HG02973 (cell line): ENCODE data around the gene EIF5AL1.
"Not testable (repeated sequence)": the region's sequence is repeated elsewhere in the genome, so short reads cannot be mapped to it uniquely, and the experiment has no call there.

Experiments used
- ATAC-seq: cut with Tn5 transposase; IDR thresholded peaks from one replicate; pipeline ENCODE4 v1.9.1; 2021; ENCODE audit warnings: moderate library complexity; ENCODE audit not compliant: unreplicated experiment

The EIF5AL1 gene

DNA sequence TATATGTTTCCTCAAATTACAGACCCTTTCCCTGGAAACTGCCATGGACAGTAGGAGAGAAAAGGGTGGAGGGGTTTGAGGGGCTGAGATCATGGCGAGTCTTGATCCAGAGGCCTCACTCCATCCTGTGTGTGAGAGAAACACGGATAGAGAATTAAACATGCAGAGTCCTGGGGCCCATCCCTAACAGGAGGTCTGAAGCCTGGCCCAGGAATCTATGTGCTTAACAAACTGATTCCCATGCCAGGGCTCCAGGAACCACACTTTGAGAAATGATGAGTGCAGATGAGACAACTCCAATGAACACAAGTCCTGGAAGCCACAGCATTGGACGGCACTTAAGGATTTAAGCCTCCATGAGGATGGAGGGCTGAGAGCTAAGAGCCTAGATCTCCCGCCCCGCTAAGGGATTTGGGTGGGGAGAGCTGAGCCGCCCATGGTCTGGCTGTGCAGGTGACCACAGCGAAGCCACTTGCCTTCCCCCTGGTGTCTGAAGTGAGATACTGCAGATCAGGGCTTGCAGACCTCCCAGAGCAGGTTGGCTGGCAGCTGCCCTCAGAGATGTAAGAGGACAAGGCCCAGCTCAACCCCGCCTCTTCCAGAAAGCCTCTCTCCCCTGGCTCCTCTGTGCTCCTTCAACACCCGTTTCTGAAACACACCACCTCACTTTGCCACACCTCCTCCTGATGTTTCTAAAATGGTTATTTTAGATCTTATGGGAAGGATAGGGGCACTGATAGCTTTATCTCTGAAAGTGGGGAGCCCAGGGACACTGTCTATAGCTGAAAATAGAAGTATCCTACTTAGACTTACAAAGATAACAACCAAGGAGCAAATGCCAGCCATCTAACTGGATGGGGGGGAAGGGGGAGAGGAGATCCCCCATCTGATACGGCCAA is 24.8 kb upstream of the EIF5AL1 start:
- peak; percentile 79 for ATAC-seq

DNA sequence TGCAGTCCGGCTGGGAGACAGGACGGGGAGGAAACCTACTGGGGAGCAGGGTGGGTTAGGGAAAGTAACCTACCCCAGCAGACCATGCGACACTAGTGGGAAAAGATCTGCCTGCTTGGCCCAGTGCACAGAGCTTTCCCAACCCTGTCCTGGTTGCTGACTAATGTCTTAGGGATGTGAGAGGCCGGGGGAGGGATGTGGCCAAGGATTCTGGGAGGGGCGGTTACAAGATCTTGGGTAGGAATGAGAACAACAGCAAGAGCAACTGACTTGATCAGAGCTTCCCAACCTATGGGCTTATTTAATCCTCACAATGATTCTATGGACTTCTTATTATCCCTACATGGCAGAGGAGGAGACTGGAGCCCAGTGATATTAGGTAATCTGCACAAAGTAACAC is 24.0 kb upstream of the EIF5AL1 start:
- no peak for ATAC-seq

DNA sequence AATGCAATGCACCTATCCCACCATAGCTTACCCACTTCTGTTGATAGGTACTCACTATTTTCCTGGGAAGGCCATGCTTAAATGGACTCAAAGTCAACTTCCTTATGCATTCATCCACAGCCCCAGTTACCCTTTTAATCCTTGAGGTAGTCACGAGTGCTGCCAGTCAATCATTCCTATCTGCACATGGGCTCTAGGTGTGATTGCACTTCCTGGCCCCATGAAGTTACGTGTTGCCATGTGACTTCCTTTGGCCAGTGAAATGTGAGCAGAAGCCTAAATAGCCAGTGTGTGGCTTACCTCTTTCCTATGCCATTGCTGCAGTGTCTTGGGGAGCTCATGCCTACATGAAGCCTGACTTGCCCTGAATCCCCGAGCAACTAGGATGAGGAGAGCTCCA is 23.5 kb upstream of the EIF5AL1 start:
- no peak for ATAC-seq

- ATAC-seq = no peak
These were observed 21.8 kb upstream of the EIF5AL1 start for GRCh38 chr10:79490400-79491142.

GRCh38 chr10:79491143-79491835 is 21.0 kb upstream of the EIF5AL1 start:
- ATAC-seq = no peak

DNA sequence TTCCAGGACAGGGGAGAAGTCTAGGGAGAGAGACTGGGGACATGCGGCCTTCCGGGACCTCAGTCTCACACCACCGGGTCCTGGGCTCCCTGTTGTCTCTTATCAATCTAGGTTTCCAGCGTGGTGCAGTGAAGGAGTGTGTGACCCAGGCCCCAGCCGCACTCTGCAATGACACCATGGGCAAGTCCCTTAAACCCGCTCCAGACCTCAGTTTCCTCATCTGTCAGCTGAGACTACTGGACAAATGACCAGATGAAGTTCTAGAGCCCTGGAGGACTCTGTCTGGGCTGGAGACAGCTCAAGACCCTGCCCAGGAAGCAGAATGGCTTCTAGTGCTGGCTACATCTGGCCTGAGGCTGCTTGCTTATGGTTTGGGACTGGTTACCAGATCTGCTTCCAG is 20.1 kb upstream of the EIF5AL1 start:
- ATAC-seq = no peak

GRCh38 chr10:79492839-79493238 is 19.5 kb upstream of the EIF5AL1 start:
- ATAC-seq = no peak

- ATAC-seq = no peak
These were observed 18.5 kb upstream of the EIF5AL1 start for GRCh38 chr10:79493806-79494205.

GRCh38 chr10:79494871-79495705 is 17.2 kb upstream of the EIF5AL1 start:
- ATAC-seq = no peak

GRCh38 chr10:79495791-79496190 is 16.5 kb upstream of the EIF5AL1 start:
- no peak for ATAC-seq

DNA sequence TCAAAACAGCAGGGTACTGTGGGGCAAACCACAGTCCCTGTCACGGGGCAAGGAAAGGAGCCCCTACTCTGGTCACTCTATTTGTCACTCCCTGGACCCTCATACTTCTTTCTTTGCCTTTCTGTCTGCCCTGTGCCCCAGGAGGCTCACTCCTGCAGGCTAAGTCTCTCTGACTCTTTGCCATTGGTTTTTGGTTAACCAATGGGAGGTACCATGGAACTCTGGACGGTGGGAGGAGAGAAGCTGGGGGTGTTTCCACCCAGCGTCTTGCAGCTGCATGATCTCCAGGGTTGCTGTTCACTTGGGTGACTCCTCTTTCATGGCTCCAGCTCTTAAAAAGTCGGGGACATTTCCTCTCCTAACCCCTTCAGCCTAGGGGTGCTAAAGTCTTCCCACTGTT is 15.4 kb upstream of the EIF5AL1 start:
- ATAC-seq = no peak

DNA sequence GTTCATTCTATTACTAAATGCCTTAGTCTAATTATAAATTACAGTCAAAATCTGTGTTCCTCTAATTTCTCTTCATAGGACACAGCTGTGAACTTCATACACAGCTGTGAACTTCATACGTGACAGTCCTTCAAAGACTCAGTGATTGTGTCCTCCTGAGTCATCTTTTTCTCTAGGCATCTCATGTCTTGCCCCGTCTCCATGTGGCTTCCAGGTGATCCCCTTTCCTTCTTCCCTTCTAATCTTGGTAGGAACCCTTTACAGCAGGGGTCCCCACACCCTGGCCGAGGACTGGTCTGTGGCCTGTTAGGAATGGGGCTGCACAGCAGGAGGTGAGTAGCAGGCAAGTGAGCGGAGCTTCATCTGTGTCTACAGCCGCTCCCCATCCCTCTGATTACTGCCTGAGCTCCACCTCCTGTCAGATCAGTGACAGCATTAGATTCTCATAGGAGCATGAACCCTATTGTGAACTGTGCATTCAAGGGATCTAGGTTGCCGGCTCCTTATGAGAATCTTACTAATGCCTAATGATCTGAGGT is 14.0 kb upstream of the EIF5AL1 start:
- ATAC-seq = no peak

DNA sequence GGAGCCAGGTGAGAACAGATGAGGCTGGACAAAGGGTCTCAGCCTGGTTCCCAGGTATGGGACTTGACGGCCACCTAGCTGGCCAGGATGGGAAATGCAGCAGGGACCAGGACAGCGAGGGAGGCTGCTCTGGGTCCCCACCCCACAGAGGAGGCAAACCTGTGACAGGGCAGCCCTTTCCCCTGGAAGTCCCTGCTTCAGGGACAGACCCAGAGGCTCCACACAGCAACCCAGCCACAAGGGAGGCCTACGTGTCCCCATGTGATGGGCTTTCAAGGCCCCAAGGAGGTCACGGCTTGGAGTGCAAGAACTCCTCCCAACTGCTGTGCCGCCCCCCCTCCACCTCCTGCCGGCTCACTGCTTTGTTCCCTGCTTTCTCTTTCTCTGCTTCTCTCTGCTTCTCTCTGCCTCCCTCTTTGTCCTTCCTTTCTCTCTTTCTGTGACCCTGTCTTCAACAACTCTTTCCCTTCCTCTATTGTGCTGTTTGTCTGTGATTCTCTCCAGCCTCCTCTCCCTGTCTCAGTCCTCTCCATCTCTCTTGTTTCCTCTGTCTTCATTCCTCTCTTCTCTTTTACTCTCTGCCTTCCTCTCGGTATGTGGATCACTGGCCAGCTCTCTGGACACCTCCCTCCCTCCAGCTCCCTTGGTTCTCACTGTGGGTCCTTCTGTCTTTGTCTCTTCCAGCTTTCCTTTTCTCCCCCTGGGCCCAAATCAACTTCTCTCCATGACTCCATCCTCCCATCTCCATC is 9.6 kb upstream of the EIF5AL1 start:
- ATAC-seq = no peak

- ATAC-seq = not testable (repeated sequence)
These were observed 8.5 kb upstream of the EIF5AL1 start for GRCh38 chr10:79503787-79504186.

GRCh38 chr10:79504483-79504882 is 7.8 kb upstream of the EIF5AL1 start:
- not testable (repeated sequence) for ATAC-seq

- ATAC-seq = not testable (repeated sequence)
These were observed 7.0 kb upstream of the EIF5AL1 start for GRCh38 chr10:79505328-79505727.

GRCh38 chr10:79505829-79506228 is 6.5 kb upstream of the EIF5AL1 start:
- ATAC-seq = no peak

- ATAC-seq = no peak
These were observed 4.7 kb upstream of the EIF5AL1 start for GRCh38 chr10:79507440-79508167.

- not testable (repeated sequence) for ATAC-seq
These were observed 4.1 kb upstream of the EIF5AL1 start for GRCh38 chr10:79508245-79508644.
